CD4-positive, alpha-beta memory T cell (primary cell): ENCODE results near the gene PPP1R13L. TPM values are rescaled to one million over a fixed set of nuclear protein-coding genes. Genes with fewer than 3 reads are reported as not detected.
"Not testable (repeated sequence)": the region's sequence is repeated elsewhere in the genome, so short reads cannot be mapped to it uniquely, and the experiment has no call there.

Source experiments
- CTCF ChIA-PET: fragments of 350-600 bp; sonication (Branson Sonifier 250); formaldehyde crosslinking; loops from one replicate; lab custom pipeline; 2021; ENCODE audit warnings: inconsistent platforms; ENCODE audit not compliant: partially characterized antibody; lab: Charles Lee
- POLR2A ChIA-PET: fragments of 350-600 bp; sonication (Branson Sonifier 250); formaldehyde crosslinking; loops from one replicate; lab custom pipeline; 2021; ENCODE audit not compliant: partially characterized antibody; lab: Charles Lee
- DNase-seq, 5 donors: peaks; one replicate each; pipeline versions ENCODE4 v3.0.0 to v3.0.0-alpha.2; 2020 to 2022; ENCODE audit warnings: mixed read lengths in 1 of 5
- H3K27ac ChIP-seq: one replicate; pipeline ENCODE4 v1.7.0; 2013; ENCODE audit warnings: low read depth, low read length
- H3K27me3 ChIP-seq: 2 replicates; pipeline ENCODE4 v1.7.0; 2013; ENCODE audit warnings: mild to moderate bottlenecking, low read length, moderate library complexity; ENCODE audit not compliant: insufficient read depth
- H3K36me3 ChIP-seq: 2 replicates; pipeline ENCODE4 v1.7.0; 2013; ENCODE audit warnings: mild to moderate bottlenecking, low read length, moderate library complexity; ENCODE audit not compliant: insufficient read depth
- H3K4me1 ChIP-seq: 2 replicates; pipeline ENCODE4 v1.7.0; 2013; ENCODE audit warnings: mild to moderate bottlenecking, low read length, moderate library complexity; ENCODE audit not compliant: insufficient read depth
- H3K4me3 ChIP-seq, 2 donors: one replicate each; pipeline ENCODE4 v1.7.0; 2013; ENCODE audit warnings: low read length in 2 of 2, mild to moderate bottlenecking in 1 of 2
- H3K9me3 ChIP-seq, 2 donors: one replicate each; pipeline ENCODE4 v1.7.0; 2013; ENCODE audit warnings: low read length in 2 of 2, control low read depth in 1 of 2; ENCODE audit not compliant: control insufficient read depth in 1 of 2
- H3K27ac Mint-ChIP-seq, 7 donors: one replicate each; pipeline ENCODE4 v1.8.0; 2020 to 2021; ENCODE audit warnings: mixed read lengths in 7 of 7, mild to moderate bottlenecking in 6 of 7, inconsistent platforms in 3 of 7, moderate library complexity in 3 of 7
- H3K27me3 Mint-ChIP-seq, 2 donors: one replicate each; pipeline ENCODE4 v1.8.0; 2020 to 2021; ENCODE audit warnings: mixed read lengths in 2 of 2
- H3K36me3 Mint-ChIP-seq, 2 donors: one replicate each; pipeline ENCODE4 v1.8.0; 2020 to 2021; ENCODE audit warnings: mixed read lengths in 2 of 2, inconsistent platforms in 1 of 2, mild to moderate bottlenecking in 1 of 2
- H3K4me1 Mint-ChIP-seq, 4 donors: one replicate each; pipeline ENCODE4 v1.8.0; 2020 to 2021; ENCODE audit warnings: mixed read lengths in 4 of 4, mild to moderate bottlenecking in 1 of 4
- H3K4me3 Mint-ChIP-seq, 8 donors: one replicate each; pipeline ENCODE4 v1.8.0; 2020 to 2021; ENCODE audit warnings: mixed read lengths in 8 of 8, mild to moderate bottlenecking in 7 of 8, moderate library complexity in 6 of 8, inconsistent platforms in 3 of 8
- H3K9me3 Mint-ChIP-seq, 8 donors: one replicate each; pipeline ENCODE4 v1.8.0; 2020 to 2021; ENCODE audit warnings: mixed read lengths in 8 of 8, mild to moderate bottlenecking in 5 of 8, inconsistent platforms in 3 of 8, moderate library complexity in 1 of 8
- intact Hi-C: fragments of 100-400 bp; cut with micrococcal nuclease; formaldehyde crosslinking; loops from one replicate; pipeline ENCODE4 v1.15.1; 2023
- polyA plus RNA-seq, 2 donors: library from polyadenylated mRNA; unstranded; fragments of 300-500 nt; fragmentation: Illumina TruSeq; gene quantifications; one replicate each; pipeline ENCODE4 v1.2.3, GENCODE V29; 2021
- total RNA-seq, 2 experiments: library from RNA; stranded (reverse); gene quantifications; one replicate each; pipeline ENCODE4 v1.2.3, GENCODE V29; 2021

Gene PPP1R13L
- total and polyA plus RNA-seq, 4 experiments from 2014 or later = 0.66 to 13.0 (median 5.5) TPM

GRCh38 chr19:45408121-45408520 lies 3.3 kb upstream of the PPP1R13L start:
- Mint-ChIP-seq H3K4me1 (peaks cover 13 to 35% (median 26%) of the 10 kb centered on the region in 4 donors), H3K27me3 (peaks cover 10 to 19% of the 10 kb centered on the region in 2 donors), H3K27ac (no peak overlapping the region), H3K36me3 (peaks cover 3 to 16% of the 10 kb centered on the region in 2 donors), H3K9me3 (peaks cover 0 to 4% (median 0%) of the 10 kb centered on the region in 8 donors), H3K4me3 (peak overlapping the region in 6 of 8 donors; percentile 29 to 73 (median 40))
- H3K9me3 ChIP-seq = no peaks in the 10 kb centered on the region
- POLR2A ChIA-PET = interaction anchor here (1.2 to 1.3 kb wide), 2 partner anchors 70 to 234 kb away, joined by 3 read pairs; no protein-coding TSS in a partner anchor
- no peak for DNase-seq
- no peak overlapping the region for H3K4me3 ChIP-seq
- H3K4me1 ChIP-seq = peaks cover 35% of the 10 kb centered on the region
- H3K27me3 ChIP-seq = peaks cover 16% of the 10 kb centered on the region
- intact Hi-C loops = loop anchor here (5.0 kb wide), 2 partner anchors 516 to 1939 kb away; partner anchors contain the start of genes DHX34 and TOMM40
- CTCF ChIA-PET = interaction anchor here (1.1 kb wide), 1 partner anchor 71 kb away, joined by 3 read pairs; no protein-coding TSS in a partner anchor
- H3K36me3 ChIP-seq = no peaks in the 10 kb centered on the region
- no peak overlapping the region for H3K27ac ChIP-seq

GRCh38 chr19:45407585-45407984 lies 2.7 kb upstream of the PPP1R13L start:
- Mint-ChIP-seq H3K4me3 (peak overlapping the region in 2 of 8 donors; percentile 46 to 95), H3K27me3 (peaks cover 10 to 22% of the 10 kb centered on the region in 2 donors), H3K4me1 (peaks cover 13 to 35% (median 26%) of the 10 kb centered on the region in 4 donors), H3K36me3 (peaks cover 0 to 12% of the 10 kb centered on the region in 2 donors), H3K27ac (peak overlapping the region in 1 of 7 donors; percentile 46)
- not testable (repeated sequence) for H3K9me3 ChIP-seq, H3K4me3 ChIP-seq, H3K9me3 Mint-ChIP-seq, H3K36me3 ChIP-seq, DNase-seq, H3K27ac ChIP-seq
- ChIA-PET POLR2A (interaction anchor here (1.2 to 1.3 kb wide), 2 partner anchors 71 to 235 kb away, joined by 3 read pairs; no protein-coding TSS in a partner anchor), CTCF (interaction anchor here (1.1 to 1.3 kb wide), 2 partner anchors 71 to 235 kb away, joined by 3 read pairs; no protein-coding TSS in a partner anchor)
- H3K4me1 ChIP-seq = peaks cover 35% of the 10 kb centered on the region
- peaks cover 16% of the 10 kb centered on the region for H3K27me3 ChIP-seq
- intact Hi-C loops = loop anchor here (2.0 to 5.0 kb wide), 3 partner anchors 495 to 1940 kb away; partner anchors contain the start of genes DHX34, MYPOP and TOMM40

- peaks cover 35% of the 10 kb centered on the region for H3K4me1 ChIP-seq
- ChIA-PET POLR2A (interaction anchor here (1.2 to 1.3 kb wide), 2 partner anchors 71 to 235 kb away, joined by 3 read pairs; no protein-coding TSS in a partner anchor), CTCF (interaction anchor here (1.1 to 1.3 kb wide), 2 partner anchors 72 to 235 kb away, joined by 3 read pairs; no protein-coding TSS in a partner anchor)
- intact Hi-C loops = loop anchor here (2.0 to 5.0 kb wide), 3 partner anchors 496 to 1940 kb away; partner anchors contain the start of genes DHX34, MYPOP and TOMM40
- no peaks in the 10 kb centered on the region for H3K36me3 ChIP-seq
- no peak for DNase-seq
- peak overlapping the region; percentile 91 to 94 for H3K4me3 ChIP-seq
- peaks cover 16% of the 10 kb centered on the region for H3K27me3 ChIP-seq
- H3K27me3 Mint-ChIP-seq = peaks cover 11 to 22% of the 10 kb centered on the region in 2 donors
- H3K27ac ChIP-seq = peak overlapping the region; percentile 65
- peaks cover 0 to 4% (median 0%) of the 10 kb centered on the region in 8 donors for H3K9me3 Mint-ChIP-seq
- H3K27ac Mint-ChIP-seq = peak overlapping the region in 3 of 7 donors; percentile 46 to 95 (median 92)
- H3K4me1 Mint-ChIP-seq = peaks cover 13 to 35% (median 26%) of the 10 kb centered on the region in 4 donors
- no peaks in the 10 kb centered on the region for H3K9me3 ChIP-seq
- peaks cover 0 to 9% of the 10 kb centered on the region in 2 donors for H3K36me3 Mint-ChIP-seq
- H3K4me3 Mint-ChIP-seq = peak overlapping the region; percentile 90 to 99 (median 97)
These were observed 2.2 kb upstream of the PPP1R13L start for GRCh38 chr19:45407091-45407375.

- Mint-ChIP-seq H3K9me3 (peaks cover 0 to 4% (median 0%) of the 10 kb centered on the region in 8 donors), H3K36me3 (peaks cover 0 to 9% of the 10 kb centered on the region in 2 donors), H3K4me1 (peaks cover 13 to 35% (median 26%) of the 10 kb centered on the region in 4 donors), H3K27ac (peak within 1 kb of the TSS; percentile 69 to 99 (median 96)), H3K27me3 (peaks cover 12 to 22% of the 10 kb centered on the region in 2 donors), H3K4me3 (peak within 1 kb of the TSS; percentile 90 to 99 (median 97))
- Histone ChIP-seq H3K9me3 (no peaks in the 10 kb centered on the region), H3K27me3 (peaks cover 16% of the 10 kb centered on the region), H3K27ac (peak within 1 kb of the TSS; percentile 65), H3K36me3 (no peaks in the 10 kb centered on the region), H3K4me1 (peaks cover 35% of the 10 kb centered on the region), H3K4me3 (peak within 1 kb of the TSS; percentile 91 to 94)
- POLR2A ChIA-PET = interaction anchor here (1.0 to 1.5 kb wide), 6 partner anchors 17 to 236 kb away, joined by 3 to 5 read pairs (median 3); no protein-coding TSS in a partner anchor
- CTCF ChIA-PET = interaction anchor here (1.1 to 1.3 kb wide), 2 partner anchors 72 to 236 kb away, joined by 3 read pairs; no protein-coding TSS in a partner anchor
- intact Hi-C loops = loop anchor here (1.0 to 5.0 kb wide), 4 partner anchors 178 to 1941 kb away; partner anchors contain the start of genes DHX34, MYPOP, OPA3 and TOMM40
- DNase-seq = peak; percentile 81 to 87 (median 85)
These were observed 1.6 kb upstream of the PPP1R13L start, which contains the start of gene POLR1G for GRCh38 chr19:45406226-45407090. Gene POLR1G (plus strand): TSS chr19:45406644. CDS start chr19:45406697, 53 bp downstream.

GRCh38 chr19:45405435-45406225 lies 761 bp upstream of the PPP1R13L start:
- peak overlapping the region; percentile 69 to 99 (median 96) for H3K27ac Mint-ChIP-seq
- H3K27me3 Mint-ChIP-seq = peaks cover 12 to 22% of the 10 kb centered on the region in 2 donors
- peak overlapping the region; percentile 90 to 99 (median 97) for H3K4me3 Mint-ChIP-seq
- Histone ChIP-seq H3K4me1 (peaks cover 35% of the 10 kb centered on the region), H3K9me3 (no peaks in the 10 kb centered on the region), H3K36me3 (no peaks in the 10 kb centered on the region), H3K27me3 (peaks cover 16% of the 10 kb centered on the region), H3K27ac (peak overlapping the region; percentile 65), H3K4me3 (peak overlapping the region; percentile 91 to 94)
- peaks cover 0 to 9% of the 10 kb centered on the region in 2 donors for H3K36me3 Mint-ChIP-seq
- ChIA-PET POLR2A (interaction anchor here (1.0 to 2.1 kb wide), 5 partner anchors 18 to 73 kb away, joined by 3 to 6 read pairs (median 3); no protein-coding TSS in a partner anchor), CTCF (interaction anchor here (2.1 kb wide), 1 partner anchor 11 kb away, joined by 4 read pairs; no protein-coding TSS in a partner anchor)
- H3K9me3 Mint-ChIP-seq = peaks cover 0 to 4% (median 0%) of the 10 kb centered on the region in 8 donors
- peaks cover 13 to 35% (median 26%) of the 10 kb centered on the region in 4 donors for H3K4me1 Mint-ChIP-seq
- peak; percentile 80 to 91 (median 82) for DNase-seq
- intact Hi-C loops = loop anchor here (1.0 to 5.0 kb wide), 7 partner anchors 18 to 1942 kb away; partner anchors contain the start of genes DHX34, ERCC1, ERCC2 and MYPOP
